ENCODE data around the gene FUS. TPM values are rescaled to one million over a fixed set of nuclear protein-coding genes. Genes with fewer than 3 reads are reported as not detected.

The FUS gene
- total and polyA plus RNA-seq, 2 of the 8 experiments (the other 6 are each of a cell fraction or from before 2014, with no cell fraction given): 484 to 685 TPM

GRCh38 chr16:31142109-31143010 is 37.6 kb upstream of the FUS start:
- H3K27ac ChIP-seq (ENCODE audit: low read depth, low read length): peak overlapping the region; percentile 48; the same call in 1 of the 2 replicates
- WGBS, 2 experiments (ENCODE audit: extremely low coverage in 1 of 2, insufficient coverage in 1 of 2, insufficient read length in 1 of 2, insufficient replicate concordance in 2 of 2, low coverage in 1 of 2, low lambda C conversion rate in 2 of 2, missing lambda C conversion rate in 1 of 2): 16% methylated on average over 51 of the region's 89 CpGs; no CpG with 5 or more reads in 1 of the 2 experiments
- no peak for TF ChIP-seq TCF12 (IDR thresholded peaks at IDR 0.05; ENCODE audit: low read depth, low read length)
- peak; percentile 52 for TF ChIP-seq CTBP2 (IDR thresholded peaks at IDR 0.05; ENCODE audit: borderline replicate concordance, insufficient read depth, insufficient read length, low read length)
- no peak for TF ChIP-seq JUN (IDR thresholded peaks at IDR 0.05; ENCODE audit: low read depth, low read length)
- TF ChIP-seq CHD2 (IDR thresholded peaks at IDR 0.05; ENCODE audit: low read length): 0 out of 2 replicates have a peak, but pooled peaks have one; percentile 32
- TF ChIP-seq MAFK (IDR thresholded peaks at IDR 0.05; ENCODE audit: low read depth, low read length): no peak
- no peak for TF ChIP-seq ZNF274 (IDR thresholded peaks at IDR 0.05; ENCODE audit: borderline replicate concordance, extremely low read depth, low read length)
- TF ChIP-seq RAD21 (IDR thresholded peaks at IDR 0.05 in 1 of 2, conservative IDR thresholded peaks at IDR 0.05 in 1 of 2; ENCODE audit: low read depth in 2 of 2, low read length in 2 of 2): peak; percentile 77 to 85
- TF ChIP-seq GTF2F1 (IDR thresholded peaks at IDR 0.05; ENCODE audit: borderline replicate concordance, low read depth, low read length): no peak
- no peak for TF ChIP-seq POLR2A (IDR thresholded peaks at IDR 0.05; ENCODE audit: control extremely low read depth in 1 of 2, low read depth in 2 of 2, low read length in 2 of 2)
- TF ChIP-seq PHF8 (conservative IDR thresholded peaks at IDR 0.05; ENCODE audit: low read depth, low read length): peak; percentile 31; the same call in 1 of the 2 replicates

More at GRCh38 chr16:31142109-31143010, 37.6 kb upstream of the FUS start:
- H3K4me3 ChIP-seq (ENCODE audit: extremely low read depth in 1 of 4, insufficient read depth in 2 of 4, low read depth in 3 of 4, low read length in 4 of 4): peak overlapping the region; percentile 10 to 54 (median 24); a peak in 7 of 8 replicates
- H3K14ac ChIP-seq (ENCODE audit: insufficient read length): no peak overlapping the region
- peak overlapping the region; percentile 96 for H4K91ac ChIP-seq (replicated peaks; ENCODE audit: insufficient read length, low read length)
- H3K9ac ChIP-seq (replicated peaks in 1 of 4; ENCODE audit: extremely low read depth in 1 of 4, low read depth in 3 of 4, low read length in 3 of 4): peak overlapping the region in 1 of 4 experiments; percentile 43; a peak in 2 of 7 replicates
- DNase-seq (ENCODE audit: low read depth in 1 of 2, low spot score in 2 of 2): peak; percentile 98 to 99
- peak overlapping the region; percentile 77; the same call in 1 of the 2 replicates for H2AFZ ChIP-seq (ENCODE audit: low read length)
- no peak for FAIRE-seq
- peak overlapping the region; percentile 85 for H4K8ac ChIP-seq (ENCODE audit: extremely low read depth, insufficient read depth, low read length)
- no peak overlapping the region for H3K4ac ChIP-seq (replicated peaks; ENCODE audit: insufficient read length, low read depth, low read length)
- no peaks in the 10 kb centered on the region for H3K79me1 ChIP-seq (ENCODE audit: low read depth, low read length)
- H3K23me2 ChIP-seq (ENCODE audit: low read depth, low read length): peaks cover 3% of the 10 kb centered on the region; the same call in 1 of the 2 replicates
- H4K5ac ChIP-seq (ENCODE audit: insufficient read length, low read depth, low read length): no peak overlapping the region
- no peak overlapping the region for H3K56ac ChIP-seq (replicated peaks; ENCODE audit: insufficient read length, low read depth, low read length)
- H3K23ac ChIP-seq (ENCODE audit: insufficient read length): no peak overlapping the region
- no peak overlapping the region for H2BK120ac ChIP-seq (replicated peaks; ENCODE audit: low read depth, low read length)
- H2BK15ac ChIP-seq (ENCODE audit: low read length): 0 out of 2 replicates have a peak overlapping the region, but pooled peaks have one; percentile 92
- H3K36me3 ChIP-seq (ENCODE audit: control insufficient read depth in 2 of 4, insufficient read depth in 4 of 4, low read length in 3 of 4): no peaks in the 10 kb centered on the region
- CTCF ChIA-PET (ENCODE audit: partially characterized antibody): interaction anchor here (0.5 to 8.1 kb wide), 30 partner anchors 8 to 241 kb away, joined by 3 to 56 read pairs (median 4); partner anchors contain the start of genes BCKDK, HSD3B7, KAT8 and PYCARD
- H2BK5ac ChIP-seq (ENCODE audit: low read depth, low read length): peak overlapping the region; percentile 58; the same call in 1 of the 2 replicates
- POLR2A ChIA-PET (ENCODE audit: partially characterized antibody): interaction anchor here (0.6 to 34.9 kb wide), 15 partner anchors 8 to 316 kb away, joined by 3 to 713 read pairs (median 4); partner anchors contain the start of genes ARMC5, BCKDK, FUS and HSD3B7
- H3K4me2 ChIP-seq (ENCODE audit: insufficient read depth in 1 of 2, low read depth in 2 of 2, low read length in 2 of 2): peak overlapping the region; percentile 51 to 72; a peak in 3 of 4 replicates
- no peaks in the 10 kb centered on the region for H3K79me2 ChIP-seq (ENCODE audit: control insufficient read depth in 1 of 2, insufficient read depth in 2 of 2, low read length in 2 of 2)
- H2BK20ac ChIP-seq (ENCODE audit: low read length): no peak overlapping the region
- peaks cover 1 to 19% (median 12%) of the 10 kb centered on the region in 4 experiments for H3K27me3 ChIP-seq (replicated peaks in 1 of 4; ENCODE audit: control insufficient read depth in 3 of 4, extremely low read depth in 1 of 4, insufficient read depth in 3 of 4, low read length in 3 of 4)
- peak overlapping the region; percentile 55; the same call in 1 of the 2 replicates for H2BK12ac ChIP-seq (ENCODE audit: low read depth, low read length)
- no peak overlapping the region for H2AK5ac ChIP-seq (ENCODE audit: low read depth, low read length)
- H3K18ac ChIP-seq (ENCODE audit: extremely low read depth, low read length): peak overlapping the region; percentile 93
- H4K20me1 ChIP-seq (replicated peaks in 1 of 2; ENCODE audit: control insufficient read depth in 1 of 2, insufficient read depth in 2 of 2, low read length in 2 of 2): no peaks in the 10 kb centered on the region
- no peaks in the 10 kb centered on the region for H3K9me3 ChIP-seq (ENCODE audit: insufficient read depth in 2 of 2, low read depth in 1 of 2, low read length in 1 of 2)
- peaks cover 5 to 26% (median 22%) of the 10 kb centered on the region in 4 experiments for H3K4me1 ChIP-seq (replicated peaks in 1 of 4; ENCODE audit: control insufficient read depth in 3 of 4, insufficient read depth in 4 of 4, low read length in 3 of 4)
